Measurements from ENCODE around the gene TULP4. TPM values are rescaled to one million over a fixed set of nuclear protein-coding genes. Genes with fewer than 3 reads are reported as not detected.

The TULP4 gene
- total RNA-seq, 1 experiment from 2014 or later: 85.0 TPM

- in situ Hi-C loops (cut with HindIII; ENCODE audit: low pct_unique_long_range_greater_than_20kb, low sequenced_read_pairs): no loop called here
- no peak for DNase-seq (ENCODE audit: low read depth, low spot score)
These were observed 180.6 kb downstream of the TULP4 start for GRCh38 chr6:158492881-158493280.

DNA sequence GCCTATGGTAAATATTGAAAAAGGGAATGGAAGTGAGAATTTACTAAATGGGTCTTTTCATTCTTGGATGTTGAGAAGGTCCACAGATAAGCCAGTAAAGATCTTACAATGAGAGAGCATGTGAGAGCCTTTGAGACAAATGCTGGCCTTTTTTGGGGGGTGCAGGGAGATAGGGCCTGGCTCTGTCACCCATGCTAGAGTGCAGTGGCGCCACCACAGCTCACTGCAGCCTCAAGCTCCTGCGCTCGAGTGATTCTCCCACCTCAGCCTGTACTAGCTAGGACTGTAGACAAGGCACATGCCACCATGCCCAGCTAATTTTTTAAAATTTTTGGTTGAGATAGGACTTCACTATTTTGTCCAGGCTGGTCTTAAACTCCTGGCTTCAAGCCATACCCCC lies 184.4 kb downstream of the TULP4 start:
- peak; percentile 26 for DNase-seq (ENCODE audit: low read depth, low spot score)
- in situ Hi-C loops (cut with HindIII; ENCODE audit: low pct_unique_long_range_greater_than_20kb, low sequenced_read_pairs): no loop called here

GRCh38 chr6:158497620-158498019 lies 185.4 kb downstream of the TULP4 start:
- in situ Hi-C loops (cut with HindIII; ENCODE audit: low pct_unique_long_range_greater_than_20kb, low sequenced_read_pairs): no loop called here
- DNase-seq (ENCODE audit: low read depth, low spot score): no peak

- in situ Hi-C loops (cut with HindIII; ENCODE audit: low pct_unique_long_range_greater_than_20kb, low sequenced_read_pairs): no loop called here
- DNase-seq (ENCODE audit: low read depth, low spot score): no peak
These were observed 186.1 kb downstream of the TULP4 start for GRCh38 chr6:158498362-158498761.

- no peak for DNase-seq (ENCODE audit: low read depth, low spot score)
- in situ Hi-C loops (cut with HindIII; ENCODE audit: low pct_unique_long_range_greater_than_20kb, low sequenced_read_pairs): no loop called here
These were observed 187.3 kb downstream of the TULP4 start for GRCh38 chr6:158499601-158500000.

- DNase-seq (ENCODE audit: low read depth, low spot score): no peak
- in situ Hi-C loops (cut with HindIII; ENCODE audit: low pct_unique_long_range_greater_than_20kb, low sequenced_read_pairs): no loop called here
These were observed 187.9 kb downstream of the TULP4 start for GRCh38 chr6:158500016-158500735.

DNA sequence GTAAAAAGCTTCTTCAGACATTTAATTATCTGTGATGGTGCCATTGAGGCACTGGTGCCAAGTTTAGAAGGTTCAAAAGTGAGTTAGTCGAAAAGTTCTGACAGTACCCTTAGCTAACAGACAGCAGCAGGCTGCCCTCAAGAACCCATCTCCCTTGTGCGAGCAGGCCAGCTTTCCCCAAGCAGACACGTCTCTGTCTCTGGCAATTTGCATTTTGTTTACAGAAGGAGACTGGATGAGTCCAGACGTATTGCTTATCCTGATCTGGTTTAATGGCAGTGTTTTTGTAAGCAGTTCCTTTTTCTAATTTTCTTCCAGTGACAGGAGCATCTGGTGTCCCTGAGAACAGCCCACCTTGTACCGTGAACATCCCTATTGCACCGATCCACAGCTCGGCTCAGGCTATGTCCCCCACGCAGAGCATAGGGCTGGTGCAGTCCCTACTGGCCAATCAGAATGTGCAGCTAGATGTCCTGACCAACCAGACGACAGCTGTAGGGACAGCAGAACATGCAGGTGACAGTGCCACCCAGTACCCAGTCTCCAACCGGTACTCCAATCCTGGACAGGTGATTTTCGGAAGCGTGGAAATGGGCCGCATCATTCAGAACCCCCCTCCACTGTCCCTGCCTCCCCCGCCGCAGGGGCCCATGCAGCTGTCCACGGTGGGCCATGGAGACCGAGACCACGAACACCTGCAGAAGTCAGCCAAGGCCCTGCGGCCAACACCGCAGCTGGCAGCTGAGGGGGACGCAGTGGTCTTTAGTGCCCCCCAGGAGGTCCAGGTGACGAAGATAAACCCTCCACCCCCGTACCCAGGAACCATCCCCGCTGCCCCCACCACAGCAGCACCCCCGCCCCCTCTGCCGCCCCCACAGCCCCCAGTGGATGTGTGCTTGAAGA lies 189.3 kb downstream of the TULP4 start:
- in situ Hi-C loops (cut with HindIII; ENCODE audit: low pct_unique_long_range_greater_than_20kb, low sequenced_read_pairs): no loop called here
- DNase-seq (ENCODE audit: low read depth, low spot score): no peak

DNA sequence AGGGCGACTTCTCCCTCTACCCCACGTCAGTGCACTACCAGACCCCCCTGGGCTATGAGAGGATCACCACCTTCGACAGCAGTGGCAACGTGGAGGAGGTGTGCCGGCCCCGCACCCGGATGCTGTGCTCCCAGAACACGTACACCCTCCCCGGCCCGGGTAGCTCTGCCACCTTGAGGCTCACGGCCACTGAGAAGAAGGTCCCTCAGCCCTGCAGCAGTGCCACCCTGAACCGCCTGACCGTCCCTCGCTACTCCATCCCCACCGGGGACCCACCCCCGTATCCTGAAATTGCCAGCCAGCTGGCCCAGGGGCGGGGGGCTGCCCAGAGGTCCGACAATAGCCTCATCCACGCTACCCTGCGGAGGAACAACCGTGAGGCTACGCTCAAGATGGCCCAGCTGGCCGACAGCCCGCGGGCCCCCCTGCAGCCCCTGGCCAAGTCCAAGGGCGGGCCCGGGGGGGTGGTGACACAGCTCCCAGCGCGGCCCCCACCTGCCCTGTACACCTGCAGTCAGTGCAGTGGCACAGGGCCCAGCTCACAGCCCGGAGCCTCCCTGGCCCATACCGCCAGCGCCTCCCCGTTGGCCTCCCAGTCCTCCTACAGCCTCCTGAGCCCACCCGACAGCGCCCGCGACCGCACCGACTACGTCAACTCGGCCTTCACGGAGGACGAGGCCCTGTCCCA lies 190.1 kb downstream of the TULP4 start:
- DNase-seq (ENCODE audit: low read depth, low spot score): no peak
- in situ Hi-C loops (cut with HindIII; ENCODE audit: low pct_unique_long_range_greater_than_20kb, low sequenced_read_pairs): no loop called here

DNA sequence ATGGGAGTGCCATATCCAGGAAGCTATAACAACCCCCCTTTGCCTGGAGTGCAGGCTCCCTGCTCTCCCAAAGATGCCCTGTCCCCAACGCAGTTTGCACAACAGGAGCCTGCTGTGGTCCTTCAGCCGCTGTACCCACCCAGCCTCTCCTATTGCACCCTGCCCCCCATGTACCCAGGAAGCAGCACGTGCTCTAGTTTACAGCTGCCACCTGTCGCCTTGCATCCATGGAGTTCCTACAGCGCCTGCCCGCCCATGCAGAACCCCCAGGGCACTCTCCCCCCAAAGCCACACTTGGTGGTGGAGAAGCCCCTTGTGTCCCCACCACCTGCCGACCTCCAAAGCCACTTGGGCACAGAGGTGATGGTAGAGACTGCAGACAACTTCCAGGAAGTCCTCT lies 191.0 kb downstream of the TULP4 start:
- in situ Hi-C loops (cut with HindIII; ENCODE audit: low pct_unique_long_range_greater_than_20kb, low sequenced_read_pairs): no loop called here
- DNase-seq (ENCODE audit: low read depth, low spot score): no peak

GRCh38 chr6:158503846-158504245 lies 191.6 kb downstream of the TULP4 start:
- DNase-seq (ENCODE audit: low read depth, low spot score): no peak
- in situ Hi-C loops (cut with HindIII; ENCODE audit: low pct_unique_long_range_greater_than_20kb, low sequenced_read_pairs): no loop called here

DNA sequence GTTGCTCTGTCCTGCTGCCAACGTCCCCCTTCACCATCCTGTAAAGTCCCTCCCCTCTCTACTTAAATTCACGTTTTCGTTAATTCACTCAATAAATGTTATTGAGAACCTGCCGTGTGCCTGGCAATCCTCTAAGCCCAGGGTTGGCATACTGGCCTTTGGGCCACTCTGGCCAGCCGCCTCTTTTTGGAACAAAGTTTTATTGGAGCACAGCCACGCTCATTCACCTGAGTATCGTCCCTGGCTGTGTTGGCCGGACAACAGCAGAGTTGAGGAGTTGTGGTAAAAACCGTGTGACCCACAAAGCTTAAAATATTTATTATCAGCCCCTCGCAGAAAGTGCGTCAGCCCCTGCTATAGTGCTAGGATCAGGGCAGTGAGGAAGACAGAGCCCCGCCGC lies 192.9 kb downstream of the TULP4 start:
- in situ Hi-C loops (cut with HindIII; ENCODE audit: low pct_unique_long_range_greater_than_20kb, low sequenced_read_pairs): no loop called here
- DNase-seq (ENCODE audit: low read depth, low spot score): no peak

- in situ Hi-C loops (cut with HindIII; ENCODE audit: low pct_unique_long_range_greater_than_20kb, low sequenced_read_pairs): no loop called here
- peak; percentile 80 for DNase-seq (ENCODE audit: low read depth, low spot score)
These were observed 194.3 kb downstream of the TULP4 start for GRCh38 chr6:158506601-158507000.

- DNase-seq (ENCODE audit: low read depth, low spot score): no peak
These were observed 194.9 kb downstream of the TULP4 start for GRCh38 chr6:158507174-158507573.

GRCh38 chr6:158508450-158508849 lies 196.2 kb downstream of the TULP4 start:
- no peak for DNase-seq (ENCODE audit: low read depth, low spot score)

More at GRCh38 chr6:158507174-158507573, 194.9 kb downstream of the TULP4 start:
- in situ Hi-C loops (cut with HindIII; ENCODE audit: low pct_unique_long_range_greater_than_20kb, low sequenced_read_pairs): no loop called here

GRCh38 chr6:158509465-158509864 lies 197.2 kb downstream of the TULP4 start:
- in situ Hi-C loops (cut with HindIII; ENCODE audit: low pct_unique_long_range_greater_than_20kb, low sequenced_read_pairs): no loop called here
- DNase-seq (ENCODE audit: low read depth, low spot score): no peak

More at GRCh38 chr6:158508450-158508849, 196.2 kb downstream of the TULP4 start:
- in situ Hi-C loops (cut with HindIII; ENCODE audit: low pct_unique_long_range_greater_than_20kb, low sequenced_read_pairs): no loop called here

- in situ Hi-C loops (cut with HindIII; ENCODE audit: low pct_unique_long_range_greater_than_20kb, low sequenced_read_pairs): no loop called here
- DNase-seq (ENCODE audit: low read depth, low spot score): no peak
These were observed 200.5 kb downstream of the TULP4 start for GRCh38 chr6:158512809-158513208.

GRCh38 chr6:158514176-158514575 lies 201.9 kb downstream of the TULP4 start:
- no peak for DNase-seq (ENCODE audit: low read depth, low spot score)
- in situ Hi-C loops (cut with HindIII; ENCODE audit: low pct_unique_long_range_greater_than_20kb, low sequenced_read_pairs): no loop called here

GRCh38 chr6:158514991-158515390 lies 202.7 kb downstream of the TULP4 start:
- DNase-seq (ENCODE audit: low read depth, low spot score): no peak
- in situ Hi-C loops (cut with HindIII; ENCODE audit: low pct_unique_long_range_greater_than_20kb, low sequenced_read_pairs): no loop called here
